Mesothelial cell of epicardium (in vitro differentiated cells): ENCODE measurements around the gene RNF225. TPM values are rescaled to one million over a fixed set of nuclear protein-coding genes. Genes with fewer than 3 reads are reported as not detected.
A peak's percentile ranks its signal among the peaks of the same experiment; 100 is the strongest.

Experiments
- DNase-seq, 2 experiments: peaks; one replicate each; pipeline ENCODE4 v3.0.0; 2021; ENCODE audit warnings: low spot score in 2 of 2; ENCODE audit not compliant: unreplicated experiment in 2 of 2
- H3K27ac Mint-ChIP-seq: 2 replicates; pipeline ENCODE4 v1.8.0; 2021; ENCODE audit warnings: mixed read lengths
- H3K27me3 Mint-ChIP-seq: 2 replicates; pipeline ENCODE4 v1.8.0; 2021; ENCODE audit warnings: low read depth, mixed read lengths
- H3K36me3 Mint-ChIP-seq: 2 replicates; pipeline ENCODE4 v1.8.0; 2021; ENCODE audit warnings: mixed read lengths
- H3K4me1 Mint-ChIP-seq: 2 replicates; pipeline ENCODE4 v1.8.0; 2021; ENCODE audit warnings: mixed read lengths
- H3K4me3 Mint-ChIP-seq: 2 replicates; pipeline ENCODE4 v1.8.0; 2021; ENCODE audit warnings: mild to moderate bottlenecking, moderate library complexity, mixed read lengths
- H3K9me3 Mint-ChIP-seq: 2 replicates; pipeline ENCODE4 v1.8.0; 2021; ENCODE audit warnings: mixed read lengths
- CTCF ChIP-seq: fragments of 200-600 bp; sonication (generic); IDR thresholded peaks from one replicate; pipeline ENCODE4 v1.5.0; 2021; ENCODE audit warnings: antibody characterized with exemption; ENCODE audit not compliant: unreplicated experiment
- total RNA-seq: library from RNA; stranded (reverse); gene quantifications from 3 replicates; pipeline ENCODE4 v1.2.1, GENCODE V29; 2021

The RNF225 gene
- total RNA-seq, 1 donor from 2014 or later = 0.83 TPM

DNA sequence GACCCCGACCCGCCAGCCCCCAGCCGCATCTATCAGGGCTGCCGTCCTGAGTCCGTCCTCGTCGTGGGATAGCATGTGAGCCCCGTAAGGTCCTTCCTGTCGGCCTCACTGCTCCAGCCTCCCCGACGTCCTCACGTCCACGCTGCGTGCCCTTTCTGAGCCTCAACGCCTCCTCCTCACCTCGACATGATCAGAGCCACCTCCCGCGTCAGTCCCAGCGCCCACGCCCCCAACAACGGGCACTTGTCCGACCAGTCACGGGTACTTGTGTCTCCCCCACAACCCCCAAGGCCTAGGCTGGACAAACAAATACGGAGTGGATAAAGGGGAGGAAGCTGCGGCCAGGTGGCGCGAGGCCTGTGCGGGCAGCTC lies 33.6 kb upstream of the RNF225 start:
- TF ChIP-seq CTCF = no peak
- peak overlapping the region; percentile 99 for H3K27ac Mint-ChIP-seq
- peaks cover 10% of the 10 kb centered on the region for H3K4me1 Mint-ChIP-seq
- H3K36me3 Mint-ChIP-seq = no peaks in the 10 kb centered on the region
- peak overlapping the region; percentile 98 for H3K4me3 Mint-ChIP-seq
- DNase-seq = no peak
- no peaks in the 10 kb centered on the region for H3K27me3 Mint-ChIP-seq
- no peaks in the 10 kb centered on the region for H3K9me3 Mint-ChIP-seq

DNA sequence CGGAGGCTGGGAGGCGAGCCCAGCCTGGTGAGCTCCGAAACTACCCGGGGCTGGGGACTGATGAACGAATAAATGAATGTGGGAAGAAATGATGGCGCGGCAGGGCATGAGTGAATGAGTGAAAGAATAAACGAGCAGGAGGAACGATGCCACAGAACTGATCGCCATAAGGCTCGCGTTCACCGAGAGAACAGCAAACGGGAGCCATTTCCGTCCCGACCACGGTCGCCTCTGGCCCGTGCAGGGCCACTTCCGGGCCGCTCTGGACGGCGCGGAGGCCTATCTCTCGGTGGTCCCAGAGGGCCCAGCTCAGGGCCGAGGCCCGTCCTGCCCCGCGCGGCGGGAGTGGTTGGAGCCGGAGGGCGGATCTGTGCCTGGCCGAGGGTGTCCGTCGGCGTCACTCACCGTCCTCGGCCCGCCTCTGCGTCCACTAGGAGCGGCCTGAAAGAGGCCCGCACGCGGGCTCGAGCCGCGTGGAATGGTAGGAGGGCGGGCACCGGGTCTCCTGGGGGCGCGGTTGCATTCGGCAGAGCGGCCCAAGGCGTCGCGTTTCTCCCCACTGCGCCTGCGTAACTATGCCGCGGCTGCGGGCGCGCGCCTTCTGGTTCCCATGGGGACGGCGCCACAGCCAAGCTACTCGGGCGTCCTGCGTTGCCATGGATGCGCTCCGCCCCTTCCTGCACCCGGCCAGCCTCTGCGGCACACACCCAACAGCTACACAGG lies 33.0 kb upstream of the RNF225 start, which contains the start of gene ZNF497:
Gene ZNF497 (minus strand): TSS at position 480 of the 723 bp plus-strand sequence. CDS start 5,116 bp downstream, outside the sequence.
- DNase-seq = peak; percentile 95 to 98
- H3K27me3 Mint-ChIP-seq = no peaks in the 10 kb centered on the region
- peaks cover 10% of the 10 kb centered on the region for H3K4me1 Mint-ChIP-seq
- no peaks in the 10 kb centered on the region for H3K9me3 Mint-ChIP-seq
- TF ChIP-seq CTCF = no peak
- H3K36me3 Mint-ChIP-seq = peaks cover 3% of the 10 kb centered on the region
- peak within 1 kb of the TSS; percentile 98 for H3K4me3 Mint-ChIP-seq
- H3K27ac Mint-ChIP-seq = peak within 1 kb of the TSS; percentile 99

DNA sequence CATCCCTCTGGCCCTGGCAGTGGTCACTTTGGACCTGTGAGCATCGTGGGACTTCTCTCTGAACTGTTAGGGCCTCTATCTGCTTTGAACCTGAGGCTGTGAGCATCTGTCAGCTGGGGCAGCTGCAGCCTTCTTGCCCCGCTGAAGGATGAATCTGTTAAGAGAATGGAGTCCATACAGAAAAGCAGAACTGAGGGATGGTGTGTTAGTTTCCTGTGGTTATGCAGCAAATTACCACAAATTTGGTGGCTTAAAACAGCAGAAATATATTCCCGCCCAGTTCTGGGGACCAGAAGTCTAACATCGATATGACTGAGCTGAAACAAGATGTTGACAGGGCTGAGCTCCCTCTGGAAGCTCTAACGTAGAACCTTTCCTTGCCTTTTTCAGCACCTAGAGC lies 31.3 kb upstream of the RNF225 start:
- no peak for DNase-seq
- H3K27ac Mint-ChIP-seq = no peak overlapping the region
- H3K4me3 Mint-ChIP-seq = peak overlapping the region; percentile 31
- no peaks in the 10 kb centered on the region for H3K9me3 Mint-ChIP-seq
- no peak for TF ChIP-seq CTCF
- peaks cover 10% of the 10 kb centered on the region for H3K4me1 Mint-ChIP-seq
- no peaks in the 10 kb centered on the region for H3K27me3 Mint-ChIP-seq
- H3K36me3 Mint-ChIP-seq = peaks cover 4% of the 10 kb centered on the region

DNA sequence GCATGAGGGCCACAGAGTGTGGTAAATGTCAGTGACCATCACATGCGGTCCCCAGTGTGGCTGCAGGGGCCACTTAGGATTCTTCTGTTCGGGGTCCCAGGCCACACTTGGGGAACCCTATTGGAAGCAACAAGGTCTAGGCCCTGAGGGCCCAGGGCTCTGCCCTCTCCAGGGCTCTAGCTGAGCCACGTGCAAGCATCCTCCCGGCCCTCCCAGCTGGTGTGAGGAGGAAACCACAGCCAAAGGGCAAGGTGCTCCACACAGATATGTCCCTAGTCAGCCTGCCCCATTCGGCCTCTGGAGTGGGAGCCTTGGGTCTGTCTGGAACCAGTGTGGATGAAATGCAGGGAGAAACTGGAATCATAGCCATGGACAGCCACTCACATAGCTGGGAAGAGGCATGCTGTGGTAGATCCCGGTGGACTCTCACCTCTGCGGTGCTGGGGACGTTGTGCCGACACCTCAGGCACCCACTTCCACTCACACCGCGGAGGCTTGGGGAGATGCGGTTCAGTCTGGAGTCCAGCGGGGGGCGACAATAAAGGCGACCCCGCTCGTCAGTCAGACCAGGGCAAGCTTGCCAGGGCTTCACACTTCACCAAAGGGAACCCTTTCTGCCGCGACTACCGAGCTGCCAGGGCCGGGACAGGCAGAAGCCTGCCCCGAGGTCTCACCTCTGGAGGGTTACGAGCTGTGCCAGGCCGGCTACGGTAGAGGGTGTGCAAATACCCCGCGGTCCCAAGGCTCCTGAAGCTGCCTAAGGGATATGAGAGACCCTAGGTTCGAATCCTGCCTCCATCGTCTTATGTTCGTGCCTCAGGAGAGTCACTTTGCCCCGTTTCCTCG lies 28.6 kb upstream of the RNF225 start:
- DNase-seq = no peak
- H3K4me3 Mint-ChIP-seq = no peak overlapping the region
- TF ChIP-seq CTCF = no peak
- H3K4me1 Mint-ChIP-seq = peaks cover 5% of the 10 kb centered on the region
- H3K9me3 Mint-ChIP-seq = no peaks in the 10 kb centered on the region
- no peak overlapping the region for H3K27ac Mint-ChIP-seq
- H3K27me3 Mint-ChIP-seq = no peaks in the 10 kb centered on the region
- peaks cover 11% of the 10 kb centered on the region for H3K36me3 Mint-ChIP-seq

DNA sequence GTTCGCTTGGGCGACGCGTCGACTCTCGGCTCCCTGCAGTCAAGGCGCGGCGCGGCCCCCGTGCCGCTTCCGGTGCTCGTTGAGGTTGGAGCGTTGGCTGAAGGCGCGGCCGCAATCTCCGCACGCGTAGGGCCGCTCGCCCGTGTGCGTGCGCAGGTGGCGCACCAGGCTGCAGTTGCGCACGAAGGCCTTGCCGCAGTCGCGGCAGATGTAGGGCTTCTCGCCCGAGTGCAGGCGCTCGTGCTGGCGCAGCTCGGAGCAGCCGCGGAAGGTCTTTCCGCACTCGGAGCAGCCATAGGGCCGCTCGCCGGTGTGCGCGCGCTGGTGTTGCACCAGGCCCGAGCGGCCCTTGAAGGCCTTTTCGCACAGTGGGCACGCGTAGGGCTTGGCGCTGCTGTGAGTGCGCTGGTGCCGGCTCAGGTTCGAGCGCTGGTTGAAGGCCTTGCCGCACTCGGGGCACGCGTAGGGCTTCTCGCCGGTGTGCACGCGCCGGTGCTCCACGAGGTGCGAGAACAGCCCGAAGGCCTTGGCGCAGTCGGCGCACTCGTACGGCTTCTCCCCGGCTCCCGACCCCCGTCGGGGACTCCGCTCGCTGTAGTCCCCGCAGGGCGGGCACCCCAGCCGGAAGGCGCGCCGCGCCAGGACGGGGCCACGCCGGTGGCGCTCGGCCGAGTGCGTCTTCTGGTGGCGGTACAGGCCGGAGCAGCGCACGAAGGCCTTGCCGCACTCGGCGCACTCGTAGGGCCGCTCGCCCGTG lies 27.6 kb upstream of the RNF225 start:
- Mint-ChIP-seq H3K27ac (no peak overlapping the region), H3K9me3 (no peaks in the 10 kb centered on the region), H3K4me3 (no peak overlapping the region), H3K36me3 (peaks cover 11% of the 10 kb centered on the region), H3K4me1 (no peaks in the 10 kb centered on the region), H3K27me3 (no peaks in the 10 kb centered on the region)
- no peak for TF ChIP-seq CTCF
- no peak for DNase-seq
